Stimulated activated CD8-positive, alpha-beta memory T cell treated with anti-CD3 and anti-CD28 coated beads, Interleukin-12 subunit alpha, Interleukin-12 subunit beta, amount 100 ng/mL, for 1 hour (primary cell): ENCODE data around the gene SLC22A16.

Experiments used
- DNase-seq: peaks from one replicate; pipeline ENCODE4 v3.0.0-alpha.2; 2020; ENCODE audit warnings: low read depth

The SLC22A16 gene

DNA sequence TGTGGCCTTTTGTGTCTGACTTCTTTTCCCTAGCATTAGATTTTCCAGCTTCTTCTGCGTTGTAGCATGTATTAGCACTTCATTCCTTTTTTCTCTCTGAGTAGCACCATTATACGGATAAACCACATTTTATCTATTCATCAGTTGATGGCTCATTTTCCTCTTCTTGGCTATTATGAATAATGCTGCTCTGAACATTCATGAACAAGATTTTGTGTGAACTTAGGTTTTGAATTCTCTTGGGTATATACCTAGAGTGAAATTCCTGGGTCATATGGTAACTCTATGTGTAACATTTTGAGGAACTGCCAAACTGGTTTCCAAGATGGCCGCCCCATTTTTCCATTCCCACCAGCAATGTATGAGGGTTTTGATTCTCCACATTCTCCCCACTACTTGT, 28.7 kb downstream of the SLC22A16 start:
- no peak for DNase-seq

DNA sequence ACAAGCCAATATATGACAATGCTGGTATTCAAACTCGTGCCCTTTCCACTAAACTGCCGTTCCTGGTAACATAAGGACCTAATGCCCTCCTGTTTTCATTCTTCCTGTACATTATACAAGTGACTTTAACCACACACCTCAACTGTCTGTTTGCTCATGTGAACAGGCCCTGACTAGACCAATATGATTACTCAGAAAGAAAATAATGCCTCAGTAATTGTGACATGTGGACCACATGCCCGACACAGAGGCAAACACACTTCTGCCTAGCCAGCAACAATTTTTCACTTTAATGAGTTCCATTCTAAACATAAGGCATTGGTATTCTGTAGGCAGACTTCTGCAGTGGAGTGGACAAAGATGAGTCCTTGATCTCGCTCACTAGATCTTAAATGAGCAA, 30.0 kb downstream of the SLC22A16 start:
- no peak for DNase-seq

DNA sequence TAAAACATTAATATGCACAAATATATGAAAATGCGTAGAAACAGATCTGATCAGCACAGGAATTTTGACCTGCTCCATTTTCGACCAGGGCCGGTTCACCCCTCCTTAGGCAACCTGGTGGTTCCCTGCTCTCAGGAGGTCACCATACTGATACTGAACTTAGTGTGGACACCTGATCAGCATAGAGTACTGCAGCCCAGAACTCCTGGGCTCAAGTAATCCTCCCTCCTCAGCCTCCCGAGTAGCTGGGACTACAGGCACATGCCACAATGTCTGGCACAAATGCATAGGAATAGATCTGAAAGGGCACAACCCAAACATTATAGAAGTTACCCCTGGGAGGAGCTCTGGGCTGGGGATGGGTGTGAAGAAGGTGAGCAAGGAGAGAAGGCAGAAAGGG, 36.4 kb downstream of the SLC22A16 start:
- DNase-seq: no peak

DNA sequence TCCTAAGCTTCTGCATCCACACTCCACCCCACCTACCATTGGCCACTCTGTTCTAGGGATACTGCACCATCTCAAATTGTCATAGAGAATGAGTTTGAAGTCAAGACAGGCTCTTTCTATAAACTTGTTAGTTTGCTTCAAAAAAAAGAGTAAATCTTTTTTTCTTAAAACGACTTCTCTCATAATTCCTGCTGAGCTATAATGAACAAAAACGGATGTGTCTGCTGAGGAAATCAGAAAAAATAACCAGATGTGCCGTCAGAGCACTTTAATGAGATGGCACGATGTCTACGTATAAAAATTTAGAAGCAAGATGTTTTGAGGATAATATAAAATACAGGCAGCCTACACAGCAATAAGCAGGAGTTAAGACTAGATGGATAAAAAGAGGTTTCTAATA, 37.1 kb downstream of the SLC22A16 start:
- no peak for DNase-seq

DNA sequence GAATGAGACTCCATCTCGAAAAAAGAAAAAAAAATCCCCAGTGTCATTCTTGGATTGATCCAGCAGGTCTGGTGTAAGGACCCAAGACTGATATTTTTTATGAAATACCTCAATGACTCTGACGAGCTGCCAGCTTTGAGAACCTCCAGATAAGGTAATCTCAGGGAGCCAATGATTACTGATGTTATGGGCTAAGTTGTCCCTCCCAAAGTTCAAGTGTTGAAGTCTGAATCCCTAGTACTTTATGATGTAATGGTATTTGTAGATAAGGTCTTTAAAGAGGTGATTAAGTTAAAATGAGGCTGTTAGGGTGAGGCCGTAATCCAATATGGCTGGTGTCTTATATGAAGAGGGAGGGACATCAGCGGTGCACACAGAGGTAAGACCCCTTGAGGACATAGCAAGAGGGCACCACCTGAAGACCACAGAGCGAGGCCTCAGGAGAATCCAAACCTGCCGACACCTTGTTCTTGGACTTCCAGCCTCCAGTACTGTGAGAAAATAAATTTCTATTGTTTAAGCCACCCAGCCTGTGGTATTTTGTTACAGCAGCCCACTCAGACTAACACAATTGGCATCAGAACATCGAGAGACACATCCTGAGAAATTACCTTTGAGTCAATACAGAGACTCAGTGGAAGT, 41.3 kb downstream of the SLC22A16 start:
- no peak for DNase-seq

DNA sequence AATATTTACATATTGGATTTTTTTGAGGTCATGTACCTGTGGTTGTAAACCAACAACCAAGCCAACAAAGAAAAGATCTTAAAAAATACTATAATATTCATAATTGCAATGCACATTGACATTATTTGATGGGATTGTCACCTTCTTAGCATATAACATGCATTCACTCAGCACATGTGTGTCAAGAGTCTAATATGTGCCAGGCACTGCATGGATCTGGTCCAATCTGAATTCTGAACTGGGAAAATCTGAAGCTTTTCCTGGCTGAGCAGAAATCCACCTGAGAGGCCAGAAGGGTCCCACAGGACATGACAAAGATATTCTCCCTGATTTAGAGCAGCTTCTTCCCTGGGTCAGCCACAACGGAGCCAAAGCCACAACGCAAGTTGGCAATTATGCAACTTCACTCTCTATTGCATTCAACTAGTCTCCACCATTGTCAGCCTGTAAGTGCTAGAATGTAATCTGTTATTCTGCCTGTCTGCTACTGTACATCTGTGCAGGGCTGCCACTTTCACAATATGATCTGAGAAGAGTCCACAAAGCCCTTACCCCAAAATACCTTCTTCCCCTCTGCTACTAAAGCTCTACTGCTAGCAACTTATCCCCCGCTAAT, 44.0 kb downstream of the SLC22A16 start:
- DNase-seq: no peak

DNA sequence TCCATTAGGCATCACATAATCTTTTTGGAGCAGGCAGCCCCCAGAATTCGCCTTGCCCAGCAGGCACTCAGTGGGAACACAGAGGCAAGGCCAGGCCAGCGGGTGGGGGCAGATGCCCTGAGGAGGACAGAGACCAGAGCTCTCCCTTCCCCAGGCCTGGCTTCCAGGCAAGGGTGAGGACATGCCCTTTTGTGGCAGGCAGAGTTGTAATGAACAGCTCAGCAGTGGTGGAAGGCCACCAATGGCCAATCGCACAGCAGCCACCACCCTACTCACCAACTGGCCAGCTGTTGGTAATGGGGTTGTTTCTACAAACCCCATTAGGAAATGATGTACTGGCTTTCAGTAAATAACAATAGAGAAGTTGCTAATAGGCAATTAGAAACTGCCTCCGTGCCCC, 45.7 kb downstream of the SLC22A16 start:
- DNase-seq: no peak

DNA sequence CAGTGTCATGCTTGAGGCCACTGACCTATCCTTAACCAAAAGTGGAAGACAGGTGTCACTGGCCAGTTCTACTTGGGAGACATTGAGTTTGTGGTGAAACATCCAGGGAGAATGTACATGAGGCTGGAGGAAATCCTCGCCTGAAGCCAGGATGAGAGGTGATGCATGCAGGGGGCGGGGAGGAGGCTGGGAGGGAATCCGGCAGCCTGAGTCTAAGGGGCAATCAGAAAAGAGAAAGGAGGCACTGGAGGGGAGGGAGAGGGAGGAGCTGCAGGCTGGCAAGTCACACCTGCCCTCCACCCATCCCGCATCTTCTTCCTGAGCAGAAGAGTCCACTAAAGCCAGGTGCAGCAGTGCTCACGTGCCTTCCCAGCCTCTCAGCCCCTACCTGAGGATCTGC, 46.2 kb downstream of the SLC22A16 start:
- DNase-seq: no peak

DNA sequence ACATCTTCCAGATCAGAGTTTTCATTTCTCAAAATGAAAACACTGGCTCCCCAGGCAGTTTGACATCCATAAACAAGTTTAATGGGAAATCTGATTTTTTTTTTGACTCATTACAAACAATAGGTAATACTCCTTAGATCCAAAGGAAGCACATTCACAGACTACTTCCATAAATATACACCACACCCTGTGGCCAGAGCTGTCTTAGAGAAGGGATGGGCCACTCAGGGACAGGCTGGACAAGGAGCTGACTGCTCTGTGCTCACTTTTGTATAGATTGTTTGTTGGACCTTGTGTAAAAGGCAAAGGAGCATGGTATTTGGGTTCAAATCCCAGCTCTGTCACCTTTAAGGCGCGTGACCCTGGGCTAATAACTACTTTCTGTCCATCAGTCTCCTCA, 48.3 kb downstream of the SLC22A16 start:
- no peak for DNase-seq

DNA sequence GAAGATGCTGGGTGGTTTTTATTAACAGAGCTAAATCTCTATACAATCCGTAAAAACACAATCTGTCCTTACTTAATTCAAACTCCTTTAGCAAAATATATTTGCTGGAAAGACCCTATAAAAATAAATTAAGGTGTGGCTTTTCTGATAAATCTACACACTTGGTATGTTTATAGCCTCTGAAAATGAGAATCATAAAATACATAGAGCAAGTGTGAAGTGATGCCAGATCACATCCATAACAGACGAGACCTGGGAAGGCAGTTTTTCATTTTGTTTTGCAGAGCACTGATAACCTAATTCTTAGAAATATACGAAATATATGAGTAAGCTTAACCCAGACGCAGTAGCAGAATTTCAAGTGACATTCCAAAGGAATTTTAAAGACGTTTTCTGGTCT, 50.6 kb downstream of the SLC22A16 start:
- no peak for DNase-seq

DNA sequence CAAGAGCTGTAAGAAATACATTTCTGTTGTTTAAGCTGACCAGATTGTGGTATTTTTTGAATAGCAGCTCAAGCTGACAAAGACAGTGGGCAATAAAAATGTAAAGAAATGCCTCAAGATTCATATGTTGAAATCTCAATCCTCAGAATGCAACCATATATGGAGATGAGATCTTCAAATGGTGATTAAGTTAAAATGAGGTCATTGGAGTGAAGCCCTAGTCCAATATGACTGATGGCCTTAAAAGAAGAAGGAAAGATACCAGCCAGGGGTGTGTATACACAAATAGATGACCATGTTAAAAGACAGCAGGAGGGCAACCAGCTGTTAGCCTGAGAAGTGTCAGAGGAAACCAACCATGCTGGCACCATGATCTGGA, 54.0 kb downstream of the SLC22A16 start:
- DNase-seq: no peak

DNA sequence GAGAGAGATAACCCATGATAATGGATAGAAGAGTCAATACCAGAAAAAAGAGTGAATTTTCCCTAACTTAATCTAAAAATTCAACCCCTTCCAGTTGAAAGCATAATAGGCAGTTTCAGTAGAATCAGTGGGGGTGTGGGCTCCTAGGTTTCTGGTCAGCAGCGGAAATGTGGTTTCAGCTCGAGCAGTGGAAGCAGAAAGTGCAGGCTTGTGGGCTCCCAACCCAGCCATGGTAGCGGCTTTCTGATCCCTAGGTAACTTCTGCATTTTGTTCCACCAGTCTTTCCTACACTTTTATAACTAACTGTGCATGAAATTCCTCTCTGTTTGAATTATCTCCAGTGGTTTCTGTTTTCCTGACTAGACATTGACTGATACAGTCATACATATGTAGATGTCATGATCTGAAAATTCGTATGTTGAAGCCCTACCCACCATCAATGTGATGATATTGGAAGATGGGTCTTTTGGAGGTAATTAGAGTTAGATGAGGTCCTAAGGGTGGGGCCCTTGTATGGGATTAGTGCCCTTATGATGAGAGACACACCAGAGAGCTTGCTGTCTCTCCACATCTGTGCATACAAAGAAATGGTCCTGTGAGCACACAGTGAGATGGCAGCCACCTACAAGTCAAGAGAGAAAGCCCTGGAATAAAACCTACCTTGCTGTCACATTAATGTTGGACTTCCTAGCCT, 54.5 kb downstream of the SLC22A16 start:
- no peak for DNase-seq

DNA sequence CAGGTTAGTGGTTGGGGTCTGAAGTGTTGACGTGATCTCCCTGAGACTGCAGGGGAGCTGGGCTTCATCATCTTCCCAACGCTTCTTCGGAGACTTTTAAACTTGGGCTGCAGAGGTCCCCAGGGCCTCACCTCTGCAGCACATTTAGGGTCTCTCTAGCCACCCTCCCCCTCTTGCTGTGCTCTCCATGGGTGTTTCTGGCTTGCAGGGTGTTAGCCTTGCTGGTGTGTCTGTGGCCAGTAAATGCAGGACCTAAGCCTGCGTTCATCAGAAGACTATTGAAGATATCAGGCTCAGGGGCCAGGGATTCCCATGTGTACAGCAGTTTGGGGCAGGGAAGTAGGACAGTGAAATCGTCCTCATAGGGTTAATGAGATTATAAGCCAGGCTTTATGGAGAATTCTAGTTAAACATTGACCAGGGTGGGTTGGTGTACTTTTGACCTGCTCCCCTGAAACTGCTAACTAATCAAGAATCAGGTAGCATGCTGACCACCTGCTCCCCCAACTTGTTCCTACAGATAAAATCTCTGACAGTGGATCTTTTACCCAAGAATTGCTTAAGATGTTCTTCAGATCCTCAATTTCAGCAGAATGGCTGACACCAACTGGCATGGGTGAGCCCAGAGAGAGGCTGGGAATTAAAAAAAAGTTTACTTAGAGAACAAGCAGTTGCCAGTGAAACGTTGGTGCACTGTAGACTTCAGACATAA, 57.2 kb downstream of the SLC22A16 start:
- DNase-seq: no peak

DNA sequence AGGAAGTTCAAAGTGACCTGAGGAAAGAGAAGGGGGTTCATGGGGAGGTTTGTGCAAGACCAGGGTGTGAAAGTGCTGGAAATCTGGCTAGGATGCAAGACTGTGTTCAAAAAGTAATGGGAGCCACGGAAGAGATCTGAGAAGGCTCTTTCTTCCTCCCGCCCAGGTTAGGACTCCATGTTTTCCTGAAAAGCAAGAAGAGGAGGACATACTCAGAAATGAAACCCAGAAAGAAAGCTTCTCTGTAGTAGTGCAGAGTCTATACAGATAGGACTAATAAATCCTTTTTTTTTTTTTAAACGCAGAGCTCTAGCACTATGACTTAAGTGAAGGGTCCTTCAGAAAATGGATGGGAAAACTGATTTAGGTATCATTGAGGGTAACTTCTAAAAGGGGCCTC, 57.8 kb downstream of the SLC22A16 start:
- DNase-seq: no peak

DNA sequence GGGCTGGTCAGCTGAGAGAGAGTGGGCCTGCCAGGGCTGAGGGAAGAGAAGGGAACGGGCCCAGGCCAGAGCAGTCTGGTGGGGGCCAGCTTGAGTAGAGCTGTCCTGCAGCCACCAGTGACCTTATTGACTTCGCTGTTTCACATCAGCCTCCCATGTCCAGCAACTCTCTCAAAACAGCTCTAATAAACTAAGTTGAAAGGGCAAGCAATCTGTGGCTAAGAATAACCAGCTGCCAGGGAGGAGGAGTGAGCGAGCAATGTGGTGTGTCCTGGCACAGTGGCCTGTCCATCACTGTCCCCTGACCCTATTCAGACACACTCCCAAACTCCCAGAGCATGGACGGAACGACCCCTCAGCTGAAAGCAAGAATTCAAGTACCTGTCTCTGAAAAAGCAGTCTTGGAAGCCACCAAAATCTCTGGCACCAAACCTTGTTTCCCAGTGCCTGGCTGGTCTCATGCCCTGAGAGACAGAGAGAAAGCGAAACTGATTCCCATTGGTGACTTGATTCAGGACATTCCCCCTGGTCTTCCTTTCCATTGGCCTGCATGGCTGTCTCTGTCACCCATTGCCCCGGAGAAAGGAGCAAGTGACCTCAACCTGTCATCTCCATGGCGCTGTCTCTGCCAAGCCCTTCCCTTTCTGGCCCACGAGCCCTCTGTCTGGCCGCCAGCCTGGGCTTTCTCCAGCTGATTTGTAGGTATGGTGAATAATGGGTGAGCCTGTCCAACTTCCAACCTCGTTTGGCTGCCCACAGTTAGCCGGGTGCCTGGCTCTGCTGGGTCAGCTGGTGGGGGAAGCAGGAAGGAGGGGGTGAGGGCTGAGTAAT, 61.1 kb downstream of the SLC22A16 start, which contains the start of gene DDO:
DDO (minus strand) TSS at position 490 of the 831 bp plus-strand sequence. CDS start 2,113 bp downstream, outside the sequence.
- DNase-seq: no peak

DNA sequence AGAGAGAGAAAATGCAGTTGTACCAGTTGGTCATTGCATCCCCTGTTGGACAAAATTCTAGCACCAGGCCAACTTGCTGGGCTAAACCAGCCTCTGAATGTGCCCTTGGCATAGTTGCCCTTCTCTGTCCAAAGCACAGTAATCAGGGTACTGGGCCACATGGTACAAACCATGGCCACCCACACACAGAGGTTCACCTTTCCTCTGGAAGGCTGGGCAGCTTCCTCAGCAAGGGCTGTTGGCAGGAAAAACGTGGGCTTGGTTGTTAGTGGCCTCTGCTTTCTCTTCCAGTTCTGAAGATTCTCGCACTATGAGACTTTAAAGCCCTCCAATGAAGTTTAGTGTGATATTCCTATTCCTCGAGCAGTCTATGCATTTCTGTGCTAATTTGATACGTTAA, 61.7 kb downstream of the SLC22A16 start:
- no peak for DNase-seq

DNA sequence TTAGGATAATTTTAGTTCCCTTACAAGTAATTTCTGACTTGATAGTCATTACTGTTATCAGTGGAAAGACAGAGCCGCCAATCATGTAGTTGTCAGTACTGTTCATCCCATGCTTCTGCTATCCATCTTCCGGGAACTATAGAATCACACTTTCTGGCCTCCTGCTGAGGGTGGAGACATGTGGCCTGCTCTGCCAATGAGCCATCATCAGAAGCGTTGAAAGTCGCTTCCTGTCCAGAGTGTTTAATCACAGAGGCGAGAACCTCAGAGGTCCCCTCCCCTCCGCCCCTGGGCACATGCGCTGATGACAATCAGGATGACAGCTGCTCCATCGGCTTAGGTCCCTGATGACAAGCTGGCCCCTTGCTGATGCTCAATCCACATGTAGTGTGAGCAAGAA, 64.1 kb downstream of the SLC22A16 start:
- no peak for DNase-seq

DNA sequence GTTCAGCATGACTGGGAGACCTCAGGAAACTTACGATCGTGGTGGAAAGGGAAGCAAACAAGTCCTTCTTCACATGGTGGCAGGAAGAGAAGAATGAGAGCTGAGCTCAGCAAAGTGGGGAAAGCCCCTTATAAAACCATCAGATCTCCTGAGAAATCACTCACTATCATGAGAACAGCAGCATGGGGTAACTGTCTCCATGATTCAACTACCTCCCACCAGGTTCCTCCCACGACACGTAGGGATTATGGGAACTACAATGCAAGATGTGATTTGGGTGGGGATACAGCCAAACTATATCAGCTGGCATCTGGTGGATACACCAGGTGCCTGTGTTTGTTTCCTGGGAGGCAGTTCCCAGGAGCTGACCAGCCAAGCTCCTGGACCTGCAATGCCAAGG, 65.9 kb downstream of the SLC22A16 start:
- DNase-seq: no peak

DNA sequence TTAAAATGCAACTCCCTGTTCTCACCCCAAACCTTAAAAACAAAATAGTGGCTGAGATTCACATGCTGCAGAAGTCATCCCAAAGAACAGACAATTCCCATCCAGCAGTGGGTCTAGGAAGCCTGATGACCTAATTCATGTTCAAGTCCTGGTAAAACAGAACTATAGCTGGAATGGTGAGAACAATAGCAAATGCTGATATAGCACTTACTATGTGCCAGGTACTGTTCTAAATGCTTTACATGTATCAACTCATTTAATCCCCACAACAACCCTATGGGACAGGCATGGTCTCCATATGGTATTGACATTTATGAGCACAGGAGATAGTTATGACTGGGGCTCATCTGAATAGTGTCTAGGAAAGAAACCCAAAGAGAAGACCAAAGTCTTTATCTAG, 66.6 kb downstream of the SLC22A16 start:
- no peak for DNase-seq

DNA sequence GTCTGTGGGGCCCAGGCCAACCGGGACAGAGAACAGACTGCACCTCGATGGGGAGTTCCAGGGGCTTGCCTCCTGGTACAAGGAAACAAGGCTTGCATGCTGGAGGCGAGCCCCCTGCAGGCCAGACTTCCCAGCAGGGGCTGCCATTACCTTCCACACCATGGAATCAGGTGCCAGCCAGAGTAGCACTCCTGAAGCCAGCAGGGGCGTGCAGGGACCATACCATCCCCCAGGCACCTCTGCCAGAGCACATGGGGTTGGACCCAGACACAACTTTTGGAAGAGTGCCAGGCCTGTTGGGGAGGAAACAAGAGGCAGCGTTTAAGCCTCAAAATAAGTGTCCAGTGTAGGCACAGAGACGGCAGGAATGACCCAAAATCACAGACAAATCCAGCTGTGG, 67.5 kb downstream of the SLC22A16 start:
- DNase-seq: no peak

DNA sequence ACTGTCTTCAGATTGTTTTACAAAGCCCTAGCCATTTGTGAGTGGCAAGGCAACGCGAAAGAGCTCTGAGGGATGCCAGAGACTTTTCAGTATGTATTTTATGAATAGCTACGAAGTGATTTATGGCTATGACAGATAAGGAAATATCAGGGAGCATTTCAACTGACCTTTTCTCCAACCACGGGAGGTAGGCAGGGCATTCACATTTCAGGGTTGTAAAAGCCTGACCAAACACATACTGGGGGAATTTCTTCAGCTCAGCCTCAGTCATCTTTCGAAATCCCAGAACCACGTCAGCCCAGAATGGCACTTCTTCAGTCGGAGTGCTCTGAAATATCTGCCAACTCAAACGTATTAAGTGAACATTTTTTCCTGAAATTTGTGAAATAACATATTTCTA, 71.8 kb downstream of the SLC22A16 start:
- DNase-seq: no peak

DNA sequence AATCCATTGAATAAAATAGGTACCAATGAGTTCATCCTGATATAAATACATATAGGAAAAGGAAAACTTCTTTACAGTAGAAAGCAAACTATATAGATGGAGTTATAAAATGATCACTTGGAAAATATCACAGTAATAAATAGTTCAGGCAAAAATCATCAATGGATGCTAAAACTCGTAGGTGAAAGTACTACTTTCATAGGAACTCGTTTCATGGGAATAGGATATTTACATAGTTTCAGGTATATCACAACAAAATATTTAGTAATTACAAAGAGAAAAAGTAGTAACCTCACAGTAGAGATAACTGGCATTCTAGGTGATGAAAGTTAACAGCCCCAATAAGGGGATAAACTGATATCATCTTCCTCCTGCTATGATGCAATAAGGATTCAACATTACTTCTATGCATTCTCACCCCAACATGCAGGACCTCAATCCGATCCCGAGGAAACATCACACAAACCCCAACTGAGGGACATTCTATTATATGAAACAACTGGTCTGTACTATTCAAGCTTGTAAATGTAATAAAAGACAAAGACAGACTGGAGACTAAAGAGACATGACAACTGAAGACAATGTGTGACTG, 74.7 kb downstream of the SLC22A16 start:
- DNase-seq: no peak
